ENCODE results near the gene IL1F10. TPM values are rescaled to one million over a fixed set of nuclear protein-coding genes. Genes with fewer than 3 reads are reported as not detected.

IL1F10 gene
- polyA plus RNA-seq, 1 experiment = not detected

GRCh38 chr2:113118263-113118657 is 50.5 kb downstream of the IL1F10 start:
- CTCF ChIA-PET = interaction anchor here (1.1 to 2.9 kb wide), 4 partner anchors 18 to 86 kb away, joined by 3 to 15 read pairs (median 4); no protein-coding TSS in a partner anchor
- Histone ChIP-seq H3K4me3 (ENCODE audit: low read depth, low read length) (no peak overlapping the region), H3K27me3 (ENCODE audit: control insufficient read depth, insufficient read depth, low read length) (peaks cover 3% of the 10 kb centered on the region; the same call in 1 of the 2 replicates), H3K36me3 (ENCODE audit: control insufficient read depth, insufficient read depth, low read length) (no peaks in the 10 kb centered on the region)
- DNase-seq (ENCODE audit: low read depth) = no peak
- POLR2A ChIA-PET = interaction anchor here (0.7 kb wide), 1 partner anchor 24 kb away, joined by 3 read pairs; no protein-coding TSS in a partner anchor
- TF ChIP-seq, protein P1, sequence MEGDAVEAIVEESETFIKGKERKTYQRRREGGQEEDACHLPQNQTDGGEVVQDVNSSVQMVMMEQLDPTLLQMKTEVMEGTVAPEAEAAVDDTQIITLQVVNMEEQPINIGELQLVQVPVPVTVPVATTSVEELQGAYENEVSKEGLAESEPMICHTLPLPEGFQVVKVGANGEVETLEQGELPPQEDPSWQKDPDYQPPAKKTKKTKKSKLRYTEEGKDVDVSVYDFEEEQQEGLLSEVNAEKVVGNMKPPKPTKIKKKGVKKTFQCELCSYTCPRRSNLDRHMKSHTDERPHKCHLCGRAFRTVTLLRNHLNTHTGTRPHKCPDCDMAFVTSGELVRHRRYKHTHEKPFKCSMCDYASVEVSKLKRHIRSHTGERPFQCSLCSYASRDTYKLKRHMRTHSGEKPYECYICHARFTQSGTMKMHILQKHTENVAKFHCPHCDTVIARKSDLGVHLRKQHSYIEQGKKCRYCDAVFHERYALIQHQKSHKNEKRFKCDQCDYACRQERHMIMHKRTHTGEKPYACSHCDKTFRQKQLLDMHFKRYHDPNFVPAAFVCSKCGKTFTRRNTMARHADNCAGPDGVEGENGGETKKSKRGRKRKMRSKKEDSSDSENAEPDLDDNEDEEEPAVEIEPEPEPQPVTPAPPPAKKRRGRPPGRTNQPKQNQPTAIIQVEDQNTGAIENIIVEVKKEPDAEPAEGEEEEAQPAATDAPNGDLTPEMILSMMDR (IDR thresholded peaks at IDR 0.05; ENCODE audit: insufficient read depth, low read depth, low read length) = no peak

GRCh38 chr2:113119111-113119510 is 51.3 kb downstream of the IL1F10 start:
- ChIA-PET POLR2A (no interaction called here), CTCF (interaction anchor here (1.6 to 2.9 kb wide), 2 partner anchors 17 to 85 kb away, joined by 3 to 15 read pairs; no protein-coding TSS in a partner anchor)
- no peak for DNase-seq (ENCODE audit: low read depth)
- Histone ChIP-seq H3K4me3 (ENCODE audit: low read depth, low read length) (no peak overlapping the region), H3K27me3 (ENCODE audit: control insufficient read depth, insufficient read depth, low read length) (peaks cover 3% of the 10 kb centered on the region; the same call in 1 of the 2 replicates), H3K36me3 (ENCODE audit: control insufficient read depth, insufficient read depth, low read length) (no peaks in the 10 kb centered on the region)
- TF ChIP-seq, protein P1 (IDR thresholded peaks at IDR 0.05; ENCODE audit: insufficient read depth, low read depth, low read length) = no peak

DNA sequence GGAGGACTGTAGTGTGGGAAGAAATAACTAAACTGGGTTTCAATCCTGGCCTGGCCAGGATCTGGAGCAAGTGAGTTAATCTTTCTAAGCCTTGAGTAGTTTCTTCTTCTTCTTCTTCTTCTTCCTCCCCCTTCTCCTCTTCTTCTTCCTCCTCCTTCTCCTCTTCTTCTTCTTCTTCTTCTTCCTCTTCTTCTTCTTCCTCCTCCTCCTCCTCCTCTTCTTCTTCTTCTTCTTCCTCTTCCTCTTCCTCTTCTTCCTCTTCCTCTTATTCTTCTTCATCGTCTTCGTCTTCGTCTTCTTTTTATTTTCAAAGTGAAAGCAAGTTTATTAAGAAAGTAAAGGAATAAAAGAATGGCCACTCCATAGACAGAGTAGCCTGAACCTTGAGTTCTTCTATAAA is 53.1 kb downstream of the IL1F10 start:
- H3K36me3 ChIP-seq (ENCODE audit: control insufficient read depth, insufficient read depth, low read length) = no peaks in the 10 kb centered on the region
- ChIA-PET CTCF (interaction anchor here (0.9 to 1.6 kb wide), 2 partner anchors 41 to 269 kb away, joined by 3 read pairs; no protein-coding TSS in a partner anchor), POLR2A (no interaction called here)
- H3K4me3 ChIP-seq (ENCODE audit: low read depth, low read length) = no peak overlapping the region
- TF ChIP-seq, protein P1 (IDR thresholded peaks at IDR 0.05; ENCODE audit: insufficient read depth, low read depth, low read length) = no peak
- peaks cover 3% of the 10 kb centered on the region; the same call in 1 of the 2 replicates for H3K27me3 ChIP-seq (ENCODE audit: control insufficient read depth, insufficient read depth, low read length)
- DNase-seq (ENCODE audit: low read depth) = no peak

DNA sequence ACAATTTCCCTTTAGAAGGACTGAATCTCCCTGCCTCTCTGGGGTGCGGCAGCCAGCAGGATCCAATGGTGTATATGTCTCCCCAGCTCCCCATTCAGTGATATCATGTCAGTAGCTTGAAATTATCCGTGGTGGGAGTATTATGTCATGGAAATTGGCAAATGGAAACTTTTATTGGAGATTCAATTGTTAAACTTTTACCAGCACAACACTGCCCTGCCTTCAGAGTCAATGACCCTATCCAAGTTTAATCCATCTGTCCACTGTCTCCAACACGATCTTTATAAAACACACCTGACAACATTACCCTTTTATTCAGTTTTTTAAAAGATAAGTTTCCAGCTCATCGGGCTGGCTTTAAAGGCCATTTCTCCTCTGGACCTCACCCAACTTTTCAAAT is 54.6 kb downstream of the IL1F10 start:
- Histone ChIP-seq H3K27me3 (ENCODE audit: control insufficient read depth, insufficient read depth, low read length) (peaks cover 3% of the 10 kb centered on the region; the same call in 1 of the 2 replicates), H3K4me3 (ENCODE audit: low read depth, low read length) (no peak overlapping the region), H3K36me3 (ENCODE audit: control insufficient read depth, insufficient read depth, low read length) (no peaks in the 10 kb centered on the region)
- DNase-seq (ENCODE audit: low read depth) = no peak
- TF ChIP-seq, protein P1 (IDR thresholded peaks at IDR 0.05; ENCODE audit: insufficient read depth, low read depth, low read length) = no peak
- ChIA-PET CTCF (interaction anchor here (0.9 to 2.4 kb wide), 5 partner anchors 11 to 268 kb away, joined by 3 to 9 read pairs (median 4); no protein-coding TSS in a partner anchor), POLR2A (no interaction called here)

GRCh38 chr2:113123726-113124125 is 56.0 kb downstream of the IL1F10 start:
- TF ChIP-seq, protein P1 (IDR thresholded peaks at IDR 0.05; ENCODE audit: insufficient read depth, low read depth, low read length) = no peak
- no peaks in the 10 kb centered on the region for H3K36me3 ChIP-seq (ENCODE audit: control insufficient read depth, insufficient read depth, low read length)
- peaks cover 3% of the 10 kb centered on the region; the same call in 1 of the 2 replicates for H3K27me3 ChIP-seq (ENCODE audit: control insufficient read depth, insufficient read depth, low read length)
- H3K4me3 ChIP-seq (ENCODE audit: low read depth, low read length) = no peak overlapping the region
- POLR2A ChIA-PET = no interaction called here
- DNase-seq (ENCODE audit: low read depth) = no peak
- CTCF ChIA-PET = interaction anchor here (4.1 kb wide), 1 partner anchor 14 kb away, joined by 28 read pairs; no protein-coding TSS in a partner anchor

All from BJ (cell line).